COLO829 (cell line): ENCODE measurements around the gene IFNA2.
"Not testable (repeated sequence)": the region's sequence is repeated elsewhere in the genome, so short reads cannot be mapped to it uniquely, and the experiment has no call there.

Source experiments
- DNase-seq: peaks from one replicate; pipeline ENCODE4 v3.0.0; 2012; ENCODE audit warnings: low spot score

The IFNA2 gene

GRCh38 chr9:21385131-21385670 lies at the start of gene IFNA2:
Gene IFNA2, minus strand, starts transcription at chr9:21385398. Its CDS starts 69 bp downstream, at chr9:21385329.
- DNase-seq: no peak

DNA sequence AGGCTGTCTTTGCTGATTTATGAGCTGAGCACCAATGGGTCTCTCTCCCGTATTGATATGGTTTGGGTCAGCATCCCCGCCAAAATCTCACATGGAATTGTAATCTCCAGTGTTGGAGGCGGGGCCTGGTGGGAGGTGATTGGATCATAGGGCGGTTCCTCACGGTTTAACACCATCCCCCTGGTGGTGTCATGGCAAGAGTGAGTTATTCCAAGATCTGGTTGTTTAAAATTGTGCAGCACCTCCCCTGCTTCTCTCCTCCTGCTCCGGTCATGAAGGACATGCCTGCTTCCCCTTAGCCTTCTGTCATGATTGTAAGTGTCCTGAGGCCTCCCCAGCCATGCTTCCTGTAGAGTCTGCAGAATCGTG lies 49.8 kb upstream of the IFNA2 start:
- DNase-seq: not testable (repeated sequence)

DNA sequence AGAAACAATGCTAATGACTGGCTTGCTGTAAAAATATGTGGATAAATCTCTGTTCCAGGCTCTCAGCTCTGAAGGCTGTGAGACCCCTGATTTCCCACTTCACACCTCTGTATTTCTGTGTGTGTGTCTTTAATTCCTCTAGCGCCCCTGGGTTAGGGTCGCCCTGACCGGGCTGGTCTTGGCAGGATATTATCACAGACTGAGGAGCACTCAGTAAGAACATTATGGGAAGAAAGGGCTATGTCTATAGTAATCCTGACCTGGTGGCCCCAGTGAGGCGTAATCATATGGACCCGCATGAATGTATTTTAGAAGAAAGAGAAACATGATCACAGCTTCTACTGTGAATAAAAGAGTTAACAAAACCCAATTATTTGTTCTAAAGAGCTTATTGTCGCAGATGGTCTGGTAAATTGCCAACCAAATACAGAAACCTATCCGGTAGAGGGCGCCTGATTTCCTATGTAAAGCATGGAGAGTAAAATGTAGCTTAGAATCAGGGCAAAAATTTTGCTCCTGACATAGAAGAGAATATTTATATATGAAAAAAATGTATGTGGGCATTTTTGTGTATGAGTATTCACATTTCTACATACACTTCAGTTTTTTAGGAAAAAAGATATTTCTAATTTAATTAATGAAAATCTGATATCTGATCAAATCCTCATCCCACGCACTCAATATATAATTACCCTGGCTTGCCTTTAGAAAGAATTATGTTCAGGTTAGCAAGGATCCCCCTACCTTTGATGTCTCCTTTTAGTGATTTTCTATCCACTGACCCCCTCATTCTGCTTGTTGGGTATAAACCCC lies 49.2 kb upstream of the IFNA2 start:
- peak; percentile 33 for DNase-seq

GRCh38 chr9:21432672-21433425 lies 47.7 kb upstream of the IFNA2 start:
- no peak for DNase-seq

- no peak for DNase-seq
Measured at GRCh38 chr9:21429191-21429590, 44.0 kb upstream of the IFNA2 start.

- no peak for DNase-seq
Measured at GRCh38 chr9:21428235-21428634, 43.0 kb upstream of the IFNA2 start.

DNA sequence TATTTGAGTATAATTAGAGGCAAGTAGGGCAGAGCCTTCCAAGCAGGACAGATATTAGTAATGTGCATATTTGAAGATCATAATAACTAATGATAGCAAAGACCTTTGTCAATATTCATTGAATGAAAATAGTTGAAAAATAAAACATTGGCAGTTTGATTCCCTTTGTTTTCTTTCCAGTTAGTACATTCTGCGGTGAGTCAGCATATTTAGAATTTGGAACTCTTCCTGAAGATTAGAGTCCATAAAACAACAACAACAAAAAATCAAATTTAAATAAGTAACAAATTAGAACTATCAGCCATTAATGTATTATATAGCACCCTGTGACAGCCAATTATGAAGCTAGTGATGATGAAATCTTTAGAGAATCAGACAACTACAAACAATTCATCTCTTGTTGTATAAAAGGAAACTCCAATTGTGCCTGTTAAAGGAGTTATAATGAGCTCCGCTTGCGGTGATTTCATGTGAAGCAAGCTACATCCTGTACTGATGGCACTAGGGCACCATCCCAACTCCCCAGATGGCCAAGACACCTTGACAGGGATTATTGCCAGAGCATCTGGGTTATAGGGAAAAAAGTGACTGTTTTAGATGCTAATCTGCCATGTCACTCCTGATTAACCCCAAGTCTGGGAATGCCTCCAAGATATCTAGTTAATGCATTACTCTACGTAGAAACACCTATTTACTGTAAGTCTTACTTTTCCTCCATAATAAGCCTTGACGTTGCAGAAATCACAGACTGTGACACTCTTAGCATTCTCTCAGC lies 30.5 kb upstream of the IFNA2 start:
- no peak for DNase-seq

GRCh38 chr9:21414220-21414940 lies 29.2 kb upstream of the IFNA2 start:
- DNase-seq: no peak

- no peak for DNase-seq
Measured at GRCh38 chr9:21413624-21414023, 28.4 kb upstream of the IFNA2 start.

- DNase-seq: no peak
Measured at GRCh38 chr9:21413151-21413550, 28.0 kb upstream of the IFNA2 start.

DNA sequence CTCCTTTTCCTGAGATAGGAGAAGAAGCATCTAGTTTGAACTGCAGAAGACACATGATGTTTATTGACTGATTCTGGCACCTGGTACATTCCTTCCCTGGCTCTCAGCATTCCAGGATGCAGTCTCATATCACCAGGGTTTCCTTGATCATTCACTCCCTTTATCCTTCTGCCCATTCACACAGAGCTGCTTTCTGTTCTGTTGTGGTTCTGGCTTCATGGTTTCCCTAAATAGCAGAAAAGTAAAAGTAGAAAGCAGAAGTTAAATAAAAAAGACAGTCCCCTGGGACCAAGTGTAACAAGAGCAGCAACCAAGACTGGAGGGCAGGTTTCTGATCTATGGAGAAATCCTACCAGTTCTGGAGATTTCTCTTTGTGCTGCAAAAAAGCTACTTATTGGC lies 26.9 kb upstream of the IFNA2 start:
- DNase-seq: no peak

- DNase-seq: no peak
Measured at GRCh38 chr9:21408817-21409216, 23.6 kb upstream of the IFNA2 start, which contains the start of gene IFNA8. Gene IFNA8, plus strand, starts transcription at chr9:21409117. Its CDS starts 60 bp downstream, at chr9:21409177.

GRCh38 chr9:21404146-21404545 lies 18.9 kb upstream of the IFNA2 start:
- DNase-seq: no peak

- DNase-seq: no peak
Measured at GRCh38 chr9:21402386-21403251, 17.4 kb upstream of the IFNA2 start.

DNA sequence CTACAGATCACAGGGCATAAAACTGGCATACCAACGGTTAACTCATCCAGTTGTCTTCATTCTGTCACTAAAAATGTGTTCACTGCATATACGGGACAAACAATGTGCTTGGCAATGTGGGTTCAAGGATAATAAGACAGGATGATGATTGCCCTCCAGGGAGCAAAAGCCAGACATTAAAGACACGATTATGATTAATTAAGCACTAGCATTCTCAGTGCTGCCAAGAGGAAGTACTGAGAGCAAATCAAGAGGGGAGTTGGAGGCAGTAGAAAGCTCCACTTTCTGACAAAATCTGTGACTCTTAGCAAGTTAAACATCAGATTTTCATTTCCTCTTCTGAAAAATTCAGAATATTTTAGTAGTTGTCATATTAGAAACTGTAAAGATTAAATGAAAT lies 14.8 kb upstream of the IFNA2 start:
- DNase-seq: no peak

GRCh38 chr9:21398955-21399489 lies 13.8 kb upstream of the IFNA2 start:
- no peak for DNase-seq

DNA sequence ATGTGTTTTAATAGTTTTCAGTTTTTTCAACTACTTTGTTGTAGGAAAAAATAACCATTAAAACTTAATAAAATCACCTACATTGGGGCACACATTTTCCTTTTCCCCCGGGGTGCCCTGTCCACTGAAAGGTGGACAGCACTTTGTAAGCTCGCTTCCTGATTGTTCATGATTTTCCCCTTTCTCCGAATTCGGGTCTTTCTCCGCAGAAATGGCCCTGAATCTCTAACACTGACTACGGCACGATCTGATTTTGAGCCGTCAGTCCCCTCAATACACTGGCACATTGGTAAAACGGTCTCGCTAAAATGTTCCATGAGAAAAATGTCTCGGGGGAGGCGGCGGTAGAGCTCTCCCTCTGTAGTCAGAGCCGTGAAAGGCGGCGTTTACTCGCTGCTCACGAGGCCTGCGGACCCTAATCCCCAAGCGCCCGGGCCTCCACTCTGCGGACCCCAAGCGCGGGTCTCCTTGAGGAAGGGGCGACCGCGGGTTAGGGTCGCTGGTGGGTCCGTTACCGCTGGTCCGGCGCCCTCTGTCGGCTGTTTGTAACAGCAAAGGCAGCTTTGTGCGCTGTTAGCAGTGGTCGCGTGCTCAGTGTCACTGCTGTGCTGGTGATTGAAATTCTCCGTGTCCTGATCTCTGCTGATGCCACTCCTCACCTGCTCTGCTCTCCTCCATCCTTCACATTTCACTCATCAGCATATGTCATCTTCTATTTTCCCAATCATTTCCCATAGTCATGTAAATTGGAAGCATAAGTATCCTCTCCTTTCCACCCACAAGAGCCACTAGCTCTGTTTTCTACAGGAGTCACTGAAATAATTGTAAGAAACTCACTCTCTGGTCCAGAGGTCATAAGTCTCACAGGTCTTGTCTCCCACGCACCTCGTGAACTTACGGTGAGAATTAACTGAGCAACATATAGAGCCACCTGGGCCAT lies 10.8 kb upstream of the IFNA2 start:
- no peak for DNase-seq

DNA sequence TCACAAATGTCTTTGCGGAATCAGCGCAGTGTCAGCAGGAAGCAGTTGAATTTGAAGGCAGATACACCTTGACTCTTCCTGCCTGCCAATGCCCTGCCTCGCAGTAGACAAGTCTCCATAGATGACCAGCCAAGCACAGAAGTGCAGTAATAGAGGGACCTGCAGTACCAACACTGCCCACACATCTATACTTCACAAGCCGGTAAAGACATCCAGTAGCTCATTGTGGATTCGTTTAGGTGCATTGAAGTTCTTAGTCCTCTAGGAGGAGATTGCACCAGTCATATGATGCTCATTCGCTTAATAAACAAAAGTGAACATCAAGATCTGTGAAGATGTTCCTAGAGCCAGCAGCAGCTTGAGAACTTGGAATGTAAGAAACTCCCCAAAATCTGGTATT lies 7.1 kb upstream of the IFNA2 start:
- no peak for DNase-seq

DNA sequence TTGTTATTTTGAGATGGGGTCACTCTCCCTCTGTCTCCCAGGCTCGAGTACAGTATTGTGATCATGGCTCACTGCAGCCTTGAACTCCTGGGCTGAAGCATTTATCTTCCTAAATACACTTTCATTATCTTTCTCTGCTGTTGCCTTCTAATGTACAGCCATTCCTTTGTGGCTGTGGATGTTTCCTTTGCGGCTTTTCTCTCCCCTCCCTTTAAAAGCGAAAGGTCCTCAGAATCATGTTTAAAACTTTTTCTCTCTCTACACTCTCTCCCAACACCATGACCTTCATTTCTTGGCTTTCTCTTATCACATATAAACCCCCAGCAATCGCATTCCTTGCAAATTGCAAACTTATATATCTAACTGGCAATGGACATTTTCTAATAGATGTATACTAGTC lies 1.6 kb downstream of the IFNA2 start:
- no peak for DNase-seq
